Measurements from ENCODE around the gene MOGAT2. TPM values are rescaled to one million over a fixed set of nuclear protein-coding genes. Genes with fewer than 3 reads are reported as not detected.

MOGAT2 gene
- total and polyA plus RNA-seq, 12 donors, result 0.11 to 0.34 (median 0.15) TPM; not detected in 8

GRCh38 chr11:75715688-75716087, 1.9 kb upstream of the MOGAT2 start:
- Histone ChIP-seq H3K4me1 (replicated peaks in 1 of 2) (no peaks in the 10 kb centered on the region), H3K4me3 (no peak overlapping the region), H3K36me3 (replicated peaks in 1 of 2) (no peaks in the 10 kb centered on the region), H3K9me3 (replicated peaks in 1 of 3) (no peaks in the 10 kb centered on the region), H3K27ac (no peak overlapping the region), H3K27me3 (no peaks in the 10 kb centered on the region)
- DNase-seq, result no peak
- TF ChIP-seq CTCF (IDR thresholded peaks at IDR 0.05) (no peak), POLR2A (IDR thresholded peaks at IDR 0.05) (no peak)
- 70 to 86% (median 80%) methylated on average over 2 of the region's 2 CpGs for WGBS, 4 donors
- intact Hi-C loops (cut with DNase I), result no loop called here

GRCh38 chr11:75716659-75717058, 979 bp upstream of the MOGAT2 start:
- H3K27me3 ChIP-seq, result no peaks in the 10 kb centered on the region
- TF ChIP-seq CTCF (IDR thresholded peaks at IDR 0.05) (no peak), POLR2A (IDR thresholded peaks at IDR 0.05) (no peak)
- H3K36me3 ChIP-seq (replicated peaks in 1 of 2), result no peaks in the 10 kb centered on the region
- H3K27ac ChIP-seq, result no peak overlapping the region
- WGBS, 4 donors, result 86 to 87% (median 86%) methylated on average over 3 of the region's 3 CpGs
- DNase-seq, result no peak
- intact Hi-C loops (cut with DNase I), result no loop called here
- H3K4me1 ChIP-seq (replicated peaks in 1 of 2), result no peaks in the 10 kb centered on the region
- no peak overlapping the region for H3K4me3 ChIP-seq
- H3K9me3 ChIP-seq (replicated peaks in 1 of 3), result no peaks in the 10 kb centered on the region

- Histone ChIP-seq H3K9me3 (replicated peaks in 1 of 3) (no peaks in the 10 kb centered on the region), H3K27ac (no peak overlapping the region), H3K36me3 (replicated peaks in 1 of 2) (no peaks in the 10 kb centered on the region), H3K4me1 (replicated peaks in 1 of 2) (no peaks in the 10 kb centered on the region), H3K27me3 (no peaks in the 10 kb centered on the region), H3K4me3 (no peak overlapping the region)
- peak in 1 of 7 donors; percentile 30 for DNase-seq
- 68 to 75% (median 71%) methylated on average over 6 to 7 of the region's 7 CpGs for WGBS, 4 donors
- intact Hi-C loops (cut with DNase I), result no loop called here
- no peak for TF ChIP-seq POLR2A (IDR thresholded peaks at IDR 0.05)
- TF ChIP-seq CTCF (IDR thresholded peaks at IDR 0.05), result no peak
These were observed 1.0 kb downstream of the MOGAT2 start for GRCh38 chr11:75718419-75719339.

- Histone ChIP-seq H3K9me3 (replicated peaks in 1 of 3) (no peaks in the 10 kb centered on the region), H3K27me3 (no peaks in the 10 kb centered on the region)
- 90 to 96% (median 94%) methylated on average over 13 to 14 of the region's 14 CpGs for WGBS, 4 donors
These were observed 2.0 kb downstream of the MOGAT2 start for GRCh38 chr11:75719340-75720239.

More at GRCh38 chr11:75719340-75720239, 2.0 kb downstream of the MOGAT2 start:
- intact Hi-C loops (cut with DNase I), result loop anchor here (5.0 to 10.0 kb wide), 3 partner anchors 145 to 435 kb away; no protein-coding TSS in a partner anchor
- Histone ChIP-seq H3K4me3 (no peak overlapping the region), H3K4me1 (replicated peaks in 1 of 2) (no peaks in the 10 kb centered on the region), H3K36me3 (replicated peaks in 1 of 2) (no peaks in the 10 kb centered on the region), H3K27ac (no peak overlapping the region)
- TF ChIP-seq CTCF (IDR thresholded peaks at IDR 0.05) (no peak), POLR2A (IDR thresholded peaks at IDR 0.05) (no peak)
- peak in 1 of 7 donors; percentile 23 for DNase-seq

Measured in adrenal gland (tissue), 12 donors.